ENCODE measurements around the gene MRPS10.

DNA sequence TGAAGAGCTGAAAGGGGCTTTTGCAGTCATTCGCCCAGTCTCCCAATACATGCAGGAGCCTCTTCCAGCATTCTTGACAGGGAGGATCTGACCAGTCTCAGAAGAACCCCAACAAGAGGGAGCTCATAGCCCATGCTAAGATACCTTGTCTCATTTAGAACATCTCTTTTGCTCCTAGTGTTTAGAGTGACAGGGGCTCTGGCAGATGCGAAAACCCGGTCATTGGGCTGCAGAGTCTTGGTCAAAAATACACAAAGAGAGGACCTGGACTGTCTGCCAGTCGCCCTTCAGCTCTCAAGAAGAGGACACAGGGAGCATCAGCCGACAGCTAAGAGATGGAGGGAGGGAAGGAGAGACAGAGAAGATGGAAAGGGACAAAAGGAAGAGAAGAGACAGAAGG is 23.6 kb downstream of the MRPS10 start:
- TF ChIP-seq POLR2A (IDR thresholded peaks at IDR 0.05): no peak
- TF ChIP-seq, protein P1, sequence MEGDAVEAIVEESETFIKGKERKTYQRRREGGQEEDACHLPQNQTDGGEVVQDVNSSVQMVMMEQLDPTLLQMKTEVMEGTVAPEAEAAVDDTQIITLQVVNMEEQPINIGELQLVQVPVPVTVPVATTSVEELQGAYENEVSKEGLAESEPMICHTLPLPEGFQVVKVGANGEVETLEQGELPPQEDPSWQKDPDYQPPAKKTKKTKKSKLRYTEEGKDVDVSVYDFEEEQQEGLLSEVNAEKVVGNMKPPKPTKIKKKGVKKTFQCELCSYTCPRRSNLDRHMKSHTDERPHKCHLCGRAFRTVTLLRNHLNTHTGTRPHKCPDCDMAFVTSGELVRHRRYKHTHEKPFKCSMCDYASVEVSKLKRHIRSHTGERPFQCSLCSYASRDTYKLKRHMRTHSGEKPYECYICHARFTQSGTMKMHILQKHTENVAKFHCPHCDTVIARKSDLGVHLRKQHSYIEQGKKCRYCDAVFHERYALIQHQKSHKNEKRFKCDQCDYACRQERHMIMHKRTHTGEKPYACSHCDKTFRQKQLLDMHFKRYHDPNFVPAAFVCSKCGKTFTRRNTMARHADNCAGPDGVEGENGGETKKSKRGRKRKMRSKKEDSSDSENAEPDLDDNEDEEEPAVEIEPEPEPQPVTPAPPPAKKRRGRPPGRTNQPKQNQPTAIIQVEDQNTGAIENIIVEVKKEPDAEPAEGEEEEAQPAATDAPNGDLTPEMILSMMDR (IDR thresholded peaks at IDR 0.05): no peak

Measured in stomach (tissue), 4 donors.